Measurements from ENCODE around the gene EEIG2. TPM values are rescaled to one million over a fixed set of nuclear protein-coding genes. Genes with fewer than 3 reads are reported as not detected.
A peak's percentile ranks its signal among the peaks of the same experiment; 100 is the strongest.

The EEIG2 gene
- total RNA-seq, 1 donor from 2014 or later = 7.1 TPM

- Histone ChIP-seq H3K9ac (ENCODE audit: low read length) (peak overlapping the region; percentile 74), H3K27ac (ENCODE audit: low read depth, low read length) (no peak overlapping the region), H3K9me3 (ENCODE audit: insufficient read depth, low read depth, low read length) (no peaks in the 10 kb centered on the region), H3K79me2 (ENCODE audit: insufficient read depth, low read length) (peaks cover 7% of the 10 kb centered on the region), H3K4me2 (ENCODE audit: low read length) (peak overlapping the region; percentile 96), H4K20me1 (ENCODE audit: insufficient read depth, low read length) (peaks cover 4% of the 10 kb centered on the region), H3K36me3 (ENCODE audit: insufficient read depth, low read length) (no peaks in the 10 kb centered on the region), H3K4me3 (ENCODE audit: insufficient read depth, low read depth, low read length) (peak overlapping the region; percentile 68), H2AFZ (ENCODE audit: low read depth, low read length) (peak overlapping the region; percentile 83), H3K4me1 (ENCODE audit: insufficient read depth, low read length) (peaks cover 9% of the 10 kb centered on the region), H3K27me3 (ENCODE audit: insufficient read depth, low read length) (no peaks in the 10 kb centered on the region)
- peak overlapping the region; percentile 90 for H3K4me3 Mint-ChIP-seq (ENCODE audit: unreplicated experiment)
- no peaks in the 10 kb centered on the region for H3K27me3 Mint-ChIP-seq (ENCODE audit: low read depth, unreplicated experiment)
- peak overlapping the region; percentile 29 for H3K27ac Mint-ChIP-seq (ENCODE audit: unreplicated experiment)
- no peaks in the 10 kb centered on the region for H3K4me1 Mint-ChIP-seq (ENCODE audit: low read depth, unreplicated experiment)
- FAIRE-seq (no peak), DNase-seq (ENCODE audit: low read depth) (peak; percentile 29)
- TF ChIP-seq, protein P1, sequence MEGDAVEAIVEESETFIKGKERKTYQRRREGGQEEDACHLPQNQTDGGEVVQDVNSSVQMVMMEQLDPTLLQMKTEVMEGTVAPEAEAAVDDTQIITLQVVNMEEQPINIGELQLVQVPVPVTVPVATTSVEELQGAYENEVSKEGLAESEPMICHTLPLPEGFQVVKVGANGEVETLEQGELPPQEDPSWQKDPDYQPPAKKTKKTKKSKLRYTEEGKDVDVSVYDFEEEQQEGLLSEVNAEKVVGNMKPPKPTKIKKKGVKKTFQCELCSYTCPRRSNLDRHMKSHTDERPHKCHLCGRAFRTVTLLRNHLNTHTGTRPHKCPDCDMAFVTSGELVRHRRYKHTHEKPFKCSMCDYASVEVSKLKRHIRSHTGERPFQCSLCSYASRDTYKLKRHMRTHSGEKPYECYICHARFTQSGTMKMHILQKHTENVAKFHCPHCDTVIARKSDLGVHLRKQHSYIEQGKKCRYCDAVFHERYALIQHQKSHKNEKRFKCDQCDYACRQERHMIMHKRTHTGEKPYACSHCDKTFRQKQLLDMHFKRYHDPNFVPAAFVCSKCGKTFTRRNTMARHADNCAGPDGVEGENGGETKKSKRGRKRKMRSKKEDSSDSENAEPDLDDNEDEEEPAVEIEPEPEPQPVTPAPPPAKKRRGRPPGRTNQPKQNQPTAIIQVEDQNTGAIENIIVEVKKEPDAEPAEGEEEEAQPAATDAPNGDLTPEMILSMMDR (IDR thresholded peaks at IDR 0.05; ENCODE audit: insufficient read depth, low read depth, low read length) = no peak
- TF ChIP-seq EZH2 (IDR thresholded peaks at IDR 0.05; ENCODE audit: insufficient read depth, low read length) = no peak
- no peaks in the 10 kb centered on the region for H3K9me3 Mint-ChIP-seq (ENCODE audit: unreplicated experiment)
- H3K36me3 Mint-ChIP-seq (ENCODE audit: low read depth, unreplicated experiment) = no peaks in the 10 kb centered on the region
These were observed 431 bp downstream of the EEIG2 start for GRCh38 chr1:108560189-108560873.

DNA sequence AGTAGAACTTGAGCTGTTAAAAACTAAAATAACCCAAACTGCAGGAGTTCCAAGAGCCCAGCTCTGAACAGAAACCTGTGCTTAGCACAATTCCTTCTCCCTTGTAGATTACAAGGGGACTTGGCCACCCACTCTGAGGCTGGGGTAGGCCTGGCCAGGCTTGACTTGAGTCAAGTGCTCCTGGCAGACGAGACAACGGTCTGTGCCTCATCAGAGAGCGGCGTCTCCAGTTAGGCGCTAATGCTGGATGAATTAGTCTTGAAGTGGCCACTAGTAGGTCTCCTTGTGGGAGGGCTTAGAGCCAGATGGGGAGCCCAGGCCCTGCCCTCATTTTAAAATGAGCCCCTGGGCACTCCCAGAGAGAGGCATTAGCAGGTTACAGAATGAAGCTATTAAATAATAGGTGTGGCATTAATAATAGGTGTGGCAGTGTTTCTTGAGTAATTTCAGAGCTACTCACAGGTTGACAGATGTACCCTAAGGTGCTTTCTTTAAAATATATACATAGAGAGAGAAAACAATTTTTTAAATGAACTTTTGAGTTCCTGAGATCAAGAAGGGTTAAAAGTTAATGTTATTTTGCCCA lies 1.1 kb downstream of the EEIG2 start:
- H3K4me3 ChIP-seq (ENCODE audit: insufficient read depth, low read depth, low read length) = peak overlapping the region; percentile 68
- H3K79me2 ChIP-seq (ENCODE audit: insufficient read depth, low read length) = peaks cover 7% of the 10 kb centered on the region
- Mint-ChIP-seq H3K4me1 (ENCODE audit: low read depth, unreplicated experiment) (no peaks in the 10 kb centered on the region), H3K27ac (ENCODE audit: unreplicated experiment) (peak overlapping the region; percentile 29), H3K9me3 (ENCODE audit: unreplicated experiment) (no peaks in the 10 kb centered on the region), H3K4me3 (ENCODE audit: unreplicated experiment) (peak overlapping the region; percentile 90), H3K27me3 (ENCODE audit: low read depth, unreplicated experiment) (no peaks in the 10 kb centered on the region), H3K36me3 (ENCODE audit: low read depth, unreplicated experiment) (no peaks in the 10 kb centered on the region)
- no peak overlapping the region for H3K27ac ChIP-seq (ENCODE audit: low read depth, low read length)
- no peaks in the 10 kb centered on the region for H3K9me3 ChIP-seq (ENCODE audit: insufficient read depth, low read depth, low read length)
- peaks cover 4% of the 10 kb centered on the region for H4K20me1 ChIP-seq (ENCODE audit: insufficient read depth, low read length)
- H3K4me2 ChIP-seq (ENCODE audit: low read length) = peak overlapping the region; percentile 96
- H3K4me1 ChIP-seq (ENCODE audit: insufficient read depth, low read length) = peaks cover 9% of the 10 kb centered on the region
- no peaks in the 10 kb centered on the region for H3K36me3 ChIP-seq (ENCODE audit: insufficient read depth, low read length)
- DNase-seq (ENCODE audit: low read depth) (peak; percentile 57), FAIRE-seq (no peak)
- no peaks in the 10 kb centered on the region for H3K27me3 ChIP-seq (ENCODE audit: insufficient read depth, low read length)
- TF ChIP-seq, protein P1 (IDR thresholded peaks at IDR 0.05; ENCODE audit: insufficient read depth, low read depth, low read length) = no peak
- no peak for TF ChIP-seq EZH2 (IDR thresholded peaks at IDR 0.05; ENCODE audit: insufficient read depth, low read length)
- H2AFZ ChIP-seq (ENCODE audit: low read depth, low read length) = peak overlapping the region; percentile 83
- peak overlapping the region; percentile 74 for H3K9ac ChIP-seq (ENCODE audit: low read length)
